Inflammatory macrophage treated with lipopolysaccharide for 4 hours (primary cell): ENCODE measurements around the gene CPEB1.

ENCODE experiments used
- DNase-seq: peaks from one replicate; pipeline ENCODE4 v3.0.0-alpha.2; 2020

The CPEB1 gene

GRCh38 chr15:82647045-82647834 is at the start of gene CPEB1:
Gene CPEB1, minus strand, starts transcription at chr15:82647363. Its CDS starts 18,904 bp downstream, at chr15:82628459.
- peak; percentile 4 for DNase-seq

GRCh38 chr15:82692171-82692570 is 45.0 kb upstream of the CPEB1 start:
- DNase-seq = no peak

- no peak for DNase-seq
Measured at GRCh38 chr15:82689147-82689546, 42.0 kb upstream of the CPEB1 start.

GRCh38 chr15:82688691-82689090 is 41.5 kb upstream of the CPEB1 start:
- DNase-seq = no peak

DNA sequence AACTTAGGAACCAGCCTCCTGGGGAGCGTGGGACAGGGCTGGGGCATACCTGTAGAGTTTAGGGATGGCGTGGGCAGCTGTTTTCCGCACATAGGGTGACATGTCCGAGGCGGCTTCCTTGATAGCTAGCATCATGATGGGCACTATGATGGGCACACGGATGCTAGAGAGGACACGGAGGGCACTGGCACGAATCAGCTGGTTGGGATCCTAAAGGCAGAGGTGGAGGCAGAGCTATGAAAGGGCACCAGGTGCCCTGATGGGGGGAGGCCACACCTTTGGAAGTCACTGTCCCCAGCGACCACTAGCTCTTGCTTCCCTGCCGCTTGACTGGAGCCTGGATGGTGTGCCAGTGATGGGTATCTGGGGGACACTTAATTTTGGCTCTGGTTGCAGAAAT is 34.2 kb upstream of the CPEB1 start:
- no peak for DNase-seq

GRCh38 chr15:82680200-82681102 is 33.3 kb upstream of the CPEB1 start:
- no peak for DNase-seq

DNA sequence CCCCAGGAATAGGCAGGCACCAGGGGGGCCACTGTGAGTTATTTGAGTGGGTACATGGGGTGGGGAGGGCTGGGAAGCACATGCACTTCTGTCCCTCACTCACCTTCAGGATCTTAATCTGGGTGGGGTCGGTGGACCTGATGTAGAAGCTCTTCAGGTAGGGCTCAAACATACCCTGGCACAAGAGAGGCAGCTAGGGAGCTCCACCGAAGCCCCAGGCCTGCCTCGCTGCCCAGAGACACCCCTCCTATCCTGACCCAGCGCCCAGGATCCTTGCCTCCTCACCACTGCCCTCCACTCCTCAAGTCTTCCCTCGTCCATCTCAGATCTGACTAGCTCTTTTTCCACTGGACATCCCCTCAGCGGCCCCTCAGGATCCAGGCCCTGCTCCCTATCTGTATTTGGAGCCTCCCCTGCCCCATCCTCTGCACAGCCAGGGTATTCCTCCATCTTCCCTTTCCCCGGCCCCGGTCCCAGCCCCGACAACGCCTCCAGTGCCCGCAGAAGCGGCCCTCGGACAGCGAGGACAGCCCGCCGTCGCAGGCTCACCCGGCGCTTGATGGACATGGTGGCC is 32.5 kb upstream of the CPEB1 start:
- no peak for DNase-seq

- DNase-seq = no peak
Measured at GRCh38 chr15:82677720-82678323, 30.7 kb upstream of the CPEB1 start.

DNA sequence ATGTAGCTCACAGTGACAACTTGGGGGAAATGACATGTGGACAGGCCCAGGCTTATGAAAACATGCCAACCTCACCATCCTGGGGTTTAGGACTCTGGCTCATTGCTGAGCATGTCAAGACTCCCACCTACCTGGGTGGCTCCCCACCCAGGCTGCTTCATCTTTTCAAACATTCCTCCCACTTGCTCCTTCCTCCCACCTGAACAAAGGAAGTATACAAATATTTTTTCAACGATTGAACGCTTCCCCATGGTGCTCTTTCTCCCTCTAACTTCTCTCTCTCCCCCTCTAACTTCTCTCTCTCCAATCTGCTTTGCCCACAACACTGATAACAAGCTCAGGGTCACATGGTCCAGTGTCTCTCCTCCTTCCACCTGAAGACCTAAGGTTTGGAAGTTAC is 27.7 kb upstream of the CPEB1 start:
- no peak for DNase-seq

- no peak for DNase-seq
Measured at GRCh38 chr15:82670699-82671098, 23.5 kb upstream of the CPEB1 start.

- no peak for DNase-seq
Measured at GRCh38 chr15:82666606-82667005, 19.4 kb upstream of the CPEB1 start.

- no peak for DNase-seq
Measured at GRCh38 chr15:82664021-82664420, 16.9 kb upstream of the CPEB1 start.

DNA sequence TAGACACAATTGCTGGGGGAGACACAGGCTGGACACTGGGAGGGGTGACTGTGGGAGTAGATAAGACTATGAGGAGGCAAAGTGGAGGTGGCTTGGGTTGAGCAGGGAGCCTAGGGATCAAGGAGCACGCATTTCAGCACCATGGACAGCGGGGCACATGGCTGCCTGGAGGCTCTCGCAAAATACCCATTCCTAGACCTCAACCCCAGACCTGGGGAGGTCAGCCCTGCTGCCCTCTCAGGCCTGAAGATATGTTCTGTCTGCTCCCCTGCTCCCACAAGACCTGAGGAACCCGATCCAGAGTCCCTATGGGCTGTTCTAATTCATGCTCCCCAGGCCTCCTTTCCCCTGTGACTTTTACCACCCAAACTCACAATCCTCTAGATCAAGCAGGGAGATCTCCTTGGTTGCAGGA is 16.0 kb upstream of the CPEB1 start:
- DNase-seq = peak; percentile 7

GRCh38 chr15:82662641-82663040 is 15.5 kb upstream of the CPEB1 start:
- no peak for DNase-seq

DNA sequence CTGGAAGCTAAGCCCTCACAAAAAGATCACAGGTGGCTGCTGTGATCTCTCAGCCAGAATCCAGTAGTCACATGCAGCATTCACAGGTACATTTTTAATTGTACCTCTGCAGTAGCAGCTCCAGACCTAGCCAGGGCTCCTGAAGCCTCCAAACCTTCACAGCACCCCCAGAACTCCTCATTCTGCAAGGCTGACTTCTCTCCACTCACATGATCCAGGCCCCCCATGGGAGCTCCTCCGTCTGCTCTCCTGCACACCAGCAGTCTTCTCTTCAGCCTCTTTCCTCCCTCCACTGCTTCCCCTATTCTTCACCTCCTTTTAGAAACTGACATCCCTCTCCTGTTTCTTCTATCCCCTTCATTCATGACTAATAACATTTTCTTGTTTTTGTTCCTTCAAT is 13.2 kb upstream of the CPEB1 start:
- DNase-seq = no peak

- no peak for DNase-seq
Measured at GRCh38 chr15:82656641-82657266, 9.6 kb upstream of the CPEB1 start.

- no peak for DNase-seq
Measured at GRCh38 chr15:82655606-82656005, 8.4 kb upstream of the CPEB1 start.

- DNase-seq = no peak
Measured at GRCh38 chr15:82653483-82654168, 6.5 kb upstream of the CPEB1 start.

DNA sequence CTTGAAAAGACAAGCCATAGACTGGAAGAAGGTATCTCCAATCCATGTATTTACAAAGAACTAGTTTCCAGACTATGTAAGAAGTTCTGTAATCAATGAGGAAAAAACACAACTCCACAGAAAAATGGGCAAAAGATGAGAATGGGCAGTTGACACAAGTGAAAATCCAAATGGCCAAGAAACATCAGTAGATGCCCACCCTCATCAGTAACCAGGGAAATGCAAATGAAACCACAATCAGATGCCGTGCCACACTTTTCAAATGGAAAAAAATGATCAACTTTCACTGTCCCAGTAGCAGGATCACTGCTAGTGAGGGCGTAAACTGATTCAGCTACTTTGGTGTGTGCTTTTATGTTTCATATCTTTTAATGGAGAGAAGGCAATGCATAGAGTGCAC is 4.5 kb upstream of the CPEB1 start:
- DNase-seq = no peak

- DNase-seq = no peak
Measured at GRCh38 chr15:82650046-82650670, 3.0 kb upstream of the CPEB1 start.

- no peak for DNase-seq
Measured at GRCh38 chr15:82649226-82649999, 2.2 kb upstream of the CPEB1 start.
